ENCODE results near the gene SPO11.

SPO11 gene

GRCh38 chr20:57287901-57288300, 41.7 kb upstream of the SPO11 start:
- ChIA-PET CTCF (no interaction called here), POLR2A (no interaction called here)
- Histone ChIP-seq H3K9me3 (ENCODE audit: control extremely low read depth in 1 of 5, control insufficient read depth in 4 of 5, insufficient read depth in 2 of 5, low read depth in 1 of 5, low read length in 4 of 5) (no peaks in the 10 kb centered on the region), H3K4me3 (ENCODE audit: control insufficient read depth in 1 of 7, extremely low read depth in 1 of 7, insufficient read depth in 4 of 7, low read depth in 2 of 7, low read length in 6 of 7) (no peak overlapping the region), H3K27ac (ENCODE audit: insufficient read depth in 1 of 2, low read depth in 1 of 2, low read length in 2 of 2, poor library complexity in 1 of 2, severe bottlenecking in 2 of 2) (no peak overlapping the region), H3K36me3 (ENCODE audit: control insufficient read depth in 4 of 4, insufficient read depth in 4 of 4, low read length in 3 of 4) (no peaks in the 10 kb centered on the region), H3K27me3 (replicated peaks in 2 of 5; ENCODE audit: control insufficient read depth in 4 of 5, insufficient read depth in 5 of 5, low read length in 4 of 5) (peaks cover 0 to 96% (median 12%) of the 10 kb centered on the region in 5 experiments), H3K4me1 (ENCODE audit: control extremely low read depth in 1 of 4, control insufficient read depth in 4 of 4, insufficient read depth in 4 of 4, low read length in 3 of 4) (no peaks in the 10 kb centered on the region)
- DNase-seq = no peak
- 95% methylated on average over 6 of the region's 6 CpGs for WGBS (ENCODE audit: insufficient coverage)

DNA sequence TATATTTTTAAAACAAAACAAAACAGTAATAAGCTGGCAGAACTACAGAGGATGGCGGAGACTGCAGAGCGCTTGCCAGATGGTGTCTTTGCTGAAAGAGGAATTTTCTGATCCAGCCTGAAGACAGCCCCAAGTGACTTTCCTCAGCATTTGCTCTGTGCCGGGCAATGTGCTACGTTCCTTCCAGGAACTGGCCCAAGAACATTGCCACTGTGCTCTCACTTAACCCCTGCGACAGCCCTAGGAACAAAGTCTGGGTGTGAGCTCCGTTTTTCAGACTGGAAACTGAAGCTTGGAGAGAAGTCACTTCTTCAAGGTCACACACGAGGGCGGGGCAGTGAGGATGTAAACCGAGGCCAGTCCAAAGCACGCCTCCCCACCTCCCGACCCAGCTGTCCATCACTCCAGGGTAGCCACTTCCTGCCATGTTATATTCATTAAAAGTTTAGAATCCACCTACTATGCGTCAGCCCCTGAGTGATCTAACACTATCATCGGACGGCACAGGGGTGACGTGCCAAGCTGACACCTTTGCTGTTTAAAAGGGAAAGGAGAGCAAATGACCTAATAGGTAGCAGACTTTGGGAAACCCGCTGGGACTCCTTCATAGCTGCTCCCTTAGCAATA, 40.8 kb upstream of the SPO11 start:
- no peaks in the 10 kb centered on the region for H3K9me3 ChIP-seq (ENCODE audit: control extremely low read depth in 1 of 5, control insufficient read depth in 4 of 5, insufficient read depth in 2 of 5, low read depth in 1 of 5, low read length in 4 of 5)
- H3K36me3 ChIP-seq (ENCODE audit: control insufficient read depth in 4 of 4, insufficient read depth in 4 of 4, low read length in 3 of 4) = no peaks in the 10 kb centered on the region
- H3K27me3 ChIP-seq (replicated peaks in 2 of 5; ENCODE audit: control insufficient read depth in 4 of 5, insufficient read depth in 5 of 5, low read length in 4 of 5) = peaks cover 0 to 95% (median 10%) of the 10 kb centered on the region in 5 experiments
- no peak overlapping the region for H3K27ac ChIP-seq (ENCODE audit: insufficient read depth in 1 of 2, low read depth in 1 of 2, low read length in 2 of 2, poor library complexity in 1 of 2, severe bottlenecking in 2 of 2)
- ChIA-PET POLR2A (interaction anchor here (0.6 kb wide), 1 partner anchor 618 kb away, joined by 5 read pairs; no protein-coding TSS in a partner anchor), CTCF (no interaction called here)
- no peak overlapping the region for H3K4me3 ChIP-seq (ENCODE audit: control insufficient read depth in 1 of 7, extremely low read depth in 1 of 7, insufficient read depth in 4 of 7, low read depth in 2 of 7, low read length in 6 of 7)
- WGBS (ENCODE audit: insufficient coverage) = 52% methylated on average over 15 of the region's 16 CpGs
- no peak for DNase-seq
- no peaks in the 10 kb centered on the region for H3K4me1 ChIP-seq (ENCODE audit: control extremely low read depth in 1 of 4, control insufficient read depth in 4 of 4, insufficient read depth in 4 of 4, low read length in 3 of 4)

GRCh38 chr20:57289391-57290177, 40.0 kb upstream of the SPO11 start:
- DNase-seq = no peak
- Histone ChIP-seq H3K27me3 (replicated peaks in 2 of 5; ENCODE audit: control insufficient read depth in 4 of 5, insufficient read depth in 5 of 5, low read length in 4 of 5) (peaks cover 0 to 93% (median 10%) of the 10 kb centered on the region in 5 experiments), H3K4me3 (ENCODE audit: control insufficient read depth in 1 of 7, extremely low read depth in 1 of 7, insufficient read depth in 4 of 7, low read depth in 2 of 7, low read length in 6 of 7) (no peak overlapping the region), H3K36me3 (ENCODE audit: control insufficient read depth in 4 of 4, insufficient read depth in 4 of 4, low read length in 3 of 4) (no peaks in the 10 kb centered on the region), H3K9me3 (ENCODE audit: control extremely low read depth in 1 of 5, control insufficient read depth in 4 of 5, insufficient read depth in 2 of 5, low read depth in 1 of 5, low read length in 4 of 5) (no peaks in the 10 kb centered on the region), H3K4me1 (ENCODE audit: control extremely low read depth in 1 of 4, control insufficient read depth in 4 of 4, insufficient read depth in 4 of 4, low read length in 3 of 4) (no peaks in the 10 kb centered on the region), H3K27ac (ENCODE audit: insufficient read depth in 1 of 2, low read depth in 1 of 2, low read length in 2 of 2, poor library complexity in 1 of 2, severe bottlenecking in 2 of 2) (no peak overlapping the region)
- 52% methylated on average over 3 of the region's 8 CpGs for WGBS (ENCODE audit: insufficient coverage)
- CTCF ChIA-PET = no interaction called here
- POLR2A ChIA-PET = no interaction called here

DNA sequence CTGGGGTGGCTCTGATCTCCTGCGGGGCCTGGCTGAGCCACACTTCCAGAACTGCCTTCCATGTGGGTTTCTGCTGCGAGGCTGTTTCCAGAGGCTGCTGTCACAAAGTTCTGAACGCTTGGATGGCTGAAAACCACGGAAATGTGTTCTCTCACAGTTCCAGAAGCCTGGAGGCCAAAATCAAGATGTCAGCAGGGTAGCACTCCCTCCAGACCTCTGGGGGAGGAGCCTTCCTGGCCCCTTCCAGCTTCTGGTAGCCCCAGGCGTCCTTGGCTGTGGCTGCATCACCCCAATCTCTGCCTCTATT, 39.5 kb upstream of the SPO11 start:
- Histone ChIP-seq H3K36me3 (ENCODE audit: control insufficient read depth in 4 of 4, insufficient read depth in 4 of 4, low read length in 3 of 4) (no peaks in the 10 kb centered on the region), H3K9me3 (ENCODE audit: control extremely low read depth in 1 of 5, control insufficient read depth in 4 of 5, insufficient read depth in 2 of 5, low read depth in 1 of 5, low read length in 4 of 5) (no peaks in the 10 kb centered on the region), H3K27ac (ENCODE audit: insufficient read depth in 1 of 2, low read depth in 1 of 2, low read length in 2 of 2, poor library complexity in 1 of 2, severe bottlenecking in 2 of 2) (no peak overlapping the region), H3K4me3 (ENCODE audit: control insufficient read depth in 1 of 7, extremely low read depth in 1 of 7, insufficient read depth in 4 of 7, low read depth in 2 of 7, low read length in 6 of 7) (no peak overlapping the region), H3K4me1 (ENCODE audit: control extremely low read depth in 1 of 4, control insufficient read depth in 4 of 4, insufficient read depth in 4 of 4, low read length in 3 of 4) (no peaks in the 10 kb centered on the region), H3K27me3 (replicated peaks in 2 of 5; ENCODE audit: control insufficient read depth in 4 of 5, insufficient read depth in 5 of 5, low read length in 4 of 5) (peaks cover 0 to 93% (median 10%) of the 10 kb centered on the region in 5 experiments)
- POLR2A ChIA-PET = no interaction called here
- no peak for DNase-seq
- CTCF ChIA-PET = no interaction called here
- WGBS (ENCODE audit: insufficient coverage) = 85% methylated on average over 5 of the region's 5 CpGs

DNA sequence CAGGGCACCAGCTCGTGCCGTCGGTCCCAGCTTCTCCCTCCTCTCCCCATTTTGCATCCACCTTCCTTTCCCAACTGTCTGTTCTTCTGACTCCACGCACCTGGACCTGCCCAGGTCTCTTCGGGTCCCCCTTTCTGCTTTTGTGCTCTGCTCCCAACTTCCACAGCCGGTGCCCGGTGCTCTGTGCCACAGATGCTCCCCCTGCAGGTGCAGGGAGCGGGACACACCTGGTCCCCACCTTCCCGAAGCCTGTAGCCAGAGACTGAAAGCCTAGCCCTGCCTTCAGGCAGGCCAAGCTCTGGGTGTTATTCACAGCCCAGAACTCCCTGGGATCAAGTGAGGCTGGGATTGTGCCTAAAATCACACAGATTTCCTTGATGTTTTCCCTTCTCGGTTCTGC, 38.6 kb upstream of the SPO11 start:
- no peaks in the 10 kb centered on the region for H3K4me1 ChIP-seq (ENCODE audit: control extremely low read depth in 1 of 4, control insufficient read depth in 4 of 4, insufficient read depth in 4 of 4, low read length in 3 of 4)
- no peak overlapping the region for H3K27ac ChIP-seq (ENCODE audit: insufficient read depth in 1 of 2, low read depth in 1 of 2, low read length in 2 of 2, poor library complexity in 1 of 2, severe bottlenecking in 2 of 2)
- no peaks in the 10 kb centered on the region for H3K36me3 ChIP-seq (ENCODE audit: control insufficient read depth in 4 of 4, insufficient read depth in 4 of 4, low read length in 3 of 4)
- H3K4me3 ChIP-seq (ENCODE audit: control insufficient read depth in 1 of 7, extremely low read depth in 1 of 7, insufficient read depth in 4 of 7, low read depth in 2 of 7, low read length in 6 of 7) = no peak overlapping the region
- WGBS (ENCODE audit: insufficient coverage) = 57% methylated on average over 10 of the region's 10 CpGs
- no peaks in the 10 kb centered on the region for H3K9me3 ChIP-seq (ENCODE audit: control extremely low read depth in 1 of 5, control insufficient read depth in 4 of 5, insufficient read depth in 2 of 5, low read depth in 1 of 5, low read length in 4 of 5)
- ChIA-PET POLR2A (no interaction called here), CTCF (no interaction called here)
- DNase-seq = no peak
- peaks cover 2 to 93% (median 10%) of the 10 kb centered on the region in 5 experiments for H3K27me3 ChIP-seq (replicated peaks in 2 of 5; ENCODE audit: control insufficient read depth in 4 of 5, insufficient read depth in 5 of 5, low read length in 4 of 5)

GRCh38 chr20:57291694-57292093, 37.9 kb upstream of the SPO11 start:
- ChIA-PET CTCF (no interaction called here), POLR2A (no interaction called here)
- Histone ChIP-seq H3K9me3 (ENCODE audit: control extremely low read depth in 1 of 5, control insufficient read depth in 4 of 5, insufficient read depth in 2 of 5, low read depth in 1 of 5, low read length in 4 of 5) (no peaks in the 10 kb centered on the region), H3K4me1 (ENCODE audit: control extremely low read depth in 1 of 4, control insufficient read depth in 4 of 4, insufficient read depth in 4 of 4, low read length in 3 of 4) (no peaks in the 10 kb centered on the region), H3K27ac (ENCODE audit: insufficient read depth in 1 of 2, low read depth in 1 of 2, low read length in 2 of 2, poor library complexity in 1 of 2, severe bottlenecking in 2 of 2) (no peak overlapping the region), H3K36me3 (ENCODE audit: control insufficient read depth in 4 of 4, insufficient read depth in 4 of 4, low read length in 3 of 4) (no peaks in the 10 kb centered on the region), H3K4me3 (ENCODE audit: control insufficient read depth in 1 of 7, extremely low read depth in 1 of 7, insufficient read depth in 4 of 7, low read depth in 2 of 7, low read length in 6 of 7) (no peak overlapping the region), H3K27me3 (replicated peaks in 2 of 5; ENCODE audit: control insufficient read depth in 4 of 5, insufficient read depth in 5 of 5, low read length in 4 of 5) (peaks cover 2 to 86% (median 10%) of the 10 kb centered on the region in 5 experiments)
- no peak for DNase-seq
- 93% methylated on average over 3 of the region's 6 CpGs for WGBS (ENCODE audit: insufficient coverage)

DNA sequence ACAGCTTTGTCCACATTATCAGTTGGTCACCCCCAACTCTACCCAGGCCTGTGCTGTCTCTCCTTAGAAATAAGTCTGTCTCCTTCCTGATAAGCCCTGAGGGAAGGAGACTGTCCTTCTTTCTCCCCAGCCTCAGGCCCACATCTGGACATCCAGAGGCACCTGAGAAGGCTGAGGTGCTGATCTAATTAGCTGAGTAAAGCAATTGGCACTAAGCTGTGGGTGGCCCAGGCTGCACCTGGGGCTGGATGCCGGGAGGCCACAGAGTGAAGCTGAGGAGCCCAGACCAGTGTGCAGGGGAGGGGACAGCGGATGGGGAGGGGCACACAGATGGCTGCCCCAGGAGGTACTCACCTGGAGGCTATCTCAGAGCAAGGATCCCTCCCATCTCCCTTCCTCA, 37.0 kb upstream of the SPO11 start:
- Histone ChIP-seq H3K27me3 (replicated peaks in 2 of 5; ENCODE audit: control insufficient read depth in 4 of 5, insufficient read depth in 5 of 5, low read length in 4 of 5) (peaks cover 2 to 77% (median 10%) of the 10 kb centered on the region in 5 experiments), H3K4me3 (ENCODE audit: control insufficient read depth in 1 of 7, extremely low read depth in 1 of 7, insufficient read depth in 4 of 7, low read depth in 2 of 7, low read length in 6 of 7) (no peak overlapping the region), H3K4me1 (ENCODE audit: control extremely low read depth in 1 of 4, control insufficient read depth in 4 of 4, insufficient read depth in 4 of 4, low read length in 3 of 4) (no peaks in the 10 kb centered on the region), H3K27ac (ENCODE audit: insufficient read depth in 1 of 2, low read depth in 1 of 2, low read length in 2 of 2, poor library complexity in 1 of 2, severe bottlenecking in 2 of 2) (no peak overlapping the region), H3K9me3 (ENCODE audit: control extremely low read depth in 1 of 5, control insufficient read depth in 4 of 5, insufficient read depth in 2 of 5, low read depth in 1 of 5, low read length in 4 of 5) (peaks cover 0 to under 1% (median 0%) of the 10 kb centered on the region in 5 experiments), H3K36me3 (ENCODE audit: control insufficient read depth in 4 of 4, insufficient read depth in 4 of 4, low read length in 3 of 4) (no peaks in the 10 kb centered on the region)
- CTCF ChIA-PET = no interaction called here
- POLR2A ChIA-PET = no interaction called here
- no peak for DNase-seq
- 83% methylated on average over 1 of the region's 2 CpGs for WGBS (ENCODE audit: insufficient coverage)
